ENCODE measurements around the gene MFN1.
"Not testable (repeated sequence)": the region's sequence is repeated elsewhere in the genome, so short reads cannot be mapped to it uniquely, and the experiment has no call there.

The MFN1 gene

DNA sequence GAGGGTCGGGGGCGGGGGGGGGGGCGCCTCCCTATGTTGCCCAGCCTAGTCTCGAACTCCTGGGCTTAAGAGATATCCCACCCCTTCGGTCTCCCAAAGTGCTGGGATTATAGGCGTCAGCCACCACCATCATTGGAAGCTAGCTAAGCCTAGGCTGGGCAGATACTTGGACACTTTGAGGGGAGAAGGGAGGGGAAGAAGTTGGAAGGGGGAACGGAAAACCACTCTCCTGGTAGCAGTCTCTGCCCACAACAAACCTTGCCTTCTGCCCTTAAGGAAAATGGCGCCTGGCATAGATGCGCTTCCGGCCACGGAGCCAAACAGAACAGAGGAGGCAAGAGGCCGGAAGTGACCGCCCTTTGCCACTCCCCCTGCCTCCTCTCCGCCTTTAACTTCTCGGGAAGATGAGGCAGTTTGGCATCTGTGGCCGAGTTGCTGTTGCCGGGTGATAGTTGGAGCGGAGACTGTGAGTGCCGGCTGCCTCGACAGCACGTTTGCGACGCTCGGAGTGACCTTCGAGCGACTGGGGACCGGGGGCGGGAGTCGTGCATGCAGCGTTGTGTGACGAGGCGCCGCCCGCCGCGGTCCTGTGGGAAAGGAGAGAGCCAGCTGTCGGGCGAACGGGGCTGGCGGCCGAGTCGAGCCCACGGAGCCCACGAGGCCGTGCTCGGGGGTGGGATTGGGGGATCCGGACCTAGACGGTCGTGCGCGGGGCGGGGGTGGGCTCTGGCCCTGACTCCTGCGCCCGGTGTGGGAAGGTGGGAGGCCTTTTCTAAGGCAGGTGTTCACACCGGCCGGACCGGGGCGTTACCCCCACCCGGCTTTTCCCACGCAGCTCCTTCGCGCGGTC is at the start of gene MFN1:
TSS of gene MFN1 (plus strand) at position 365 of the 850 bp plus-strand sequence. CDS start 1,143 bp downstream, outside the sequence.
- DNase-seq = peak; percentile 97

DNA sequence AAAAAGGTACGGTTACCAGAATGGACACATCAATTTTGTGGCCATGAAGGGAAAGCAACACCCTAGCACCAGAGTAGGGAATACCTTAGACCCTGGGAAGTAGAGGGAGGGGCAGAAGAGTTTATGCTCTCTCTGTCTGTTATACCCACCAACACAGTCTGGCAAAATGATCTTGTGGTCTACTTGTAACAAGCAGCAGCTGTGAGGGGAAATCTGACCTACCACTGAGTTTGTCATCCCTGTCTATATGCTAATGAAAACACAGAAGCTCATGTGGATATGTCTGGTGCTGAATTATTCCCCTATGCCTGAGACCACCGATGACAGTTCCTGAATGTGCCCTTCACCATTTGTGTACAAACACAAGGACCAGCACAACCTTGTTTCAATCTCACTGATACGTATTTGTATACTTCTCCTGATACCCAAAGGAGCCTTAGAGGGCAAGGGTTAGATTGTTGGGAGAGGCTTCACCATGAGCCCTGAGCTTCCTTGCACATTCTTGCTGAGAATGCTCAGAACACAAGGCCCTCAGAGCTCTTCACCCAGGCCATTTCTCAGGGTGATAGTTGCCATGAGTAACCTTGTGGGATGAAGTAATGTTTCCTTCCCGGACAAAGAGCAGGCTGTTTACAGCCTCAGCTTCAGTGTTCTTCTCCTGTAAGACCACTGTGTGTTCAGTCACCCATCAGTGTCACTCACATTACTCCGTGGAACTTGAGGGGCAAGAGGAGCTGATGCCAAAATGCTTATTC is 49.4 kb upstream of the MFN1 start:
- DNase-seq = no peak

DNA sequence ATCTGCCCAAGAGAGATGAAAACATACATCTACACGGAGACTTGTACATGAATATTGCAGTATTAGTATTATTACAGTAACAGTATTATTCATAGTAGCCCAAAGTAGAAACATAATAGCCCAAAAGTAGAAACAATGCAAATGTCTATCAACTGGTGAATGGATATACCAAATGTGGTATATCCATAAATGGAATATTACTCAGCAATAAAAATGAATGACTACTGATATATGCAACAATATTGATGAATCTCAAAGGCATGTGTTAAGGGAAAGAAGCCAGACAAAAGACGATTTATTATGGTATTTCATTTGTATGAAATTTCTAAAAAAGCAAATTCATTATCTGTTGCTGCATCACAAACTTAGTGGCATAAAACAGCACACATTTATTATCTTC is 48.2 kb upstream of the MFN1 start:
- DNase-seq = no peak

DNA sequence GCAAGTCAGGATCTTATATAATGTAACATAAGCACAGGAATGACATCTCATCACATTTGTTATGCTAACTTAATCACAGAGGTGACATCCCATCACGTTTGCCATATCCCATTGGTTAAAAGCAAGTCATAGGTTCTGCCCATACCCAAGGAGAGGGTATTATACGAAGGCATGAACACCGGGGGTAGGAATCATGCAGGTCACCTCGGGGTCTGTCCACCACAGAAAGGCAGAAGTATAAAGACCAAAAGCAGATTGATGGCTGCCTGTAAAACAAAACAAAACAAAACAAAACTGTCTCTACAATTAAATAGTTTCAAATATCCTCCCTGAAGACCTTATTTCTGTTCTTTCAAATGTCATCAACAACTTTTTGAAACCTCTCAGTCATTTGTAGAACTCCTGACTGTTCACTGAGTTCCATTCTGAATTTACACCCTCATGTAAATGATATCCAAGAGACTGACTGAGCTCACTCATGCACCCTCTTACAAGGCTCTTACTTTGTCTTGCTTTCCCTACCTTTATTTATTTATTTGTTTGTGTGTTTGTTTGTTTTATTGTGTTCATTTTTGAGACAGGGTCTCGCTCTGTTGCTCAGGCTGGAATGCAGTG is 47.4 kb upstream of the MFN1 start:
- no peak for DNase-seq

DNA sequence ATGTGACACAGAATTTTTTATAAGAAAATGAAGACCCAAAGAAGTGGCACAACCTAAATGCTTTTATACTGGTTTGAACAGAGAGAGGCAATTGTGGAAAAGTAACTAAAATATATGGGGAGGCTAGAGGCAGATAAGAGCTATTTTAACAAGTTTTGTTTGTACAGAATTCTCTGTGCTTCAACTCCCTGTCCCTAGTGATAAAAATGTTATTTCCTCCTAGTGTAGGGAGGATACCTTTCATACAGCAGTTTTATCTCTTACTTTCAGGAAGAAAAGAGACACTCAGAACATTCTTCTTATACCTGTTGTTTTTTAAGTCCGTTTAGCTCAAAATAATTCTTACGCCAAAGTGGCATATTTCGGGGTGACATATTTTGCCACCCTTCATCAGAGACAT is 45.9 kb upstream of the MFN1 start:
- DNase-seq = no peak

DNA sequence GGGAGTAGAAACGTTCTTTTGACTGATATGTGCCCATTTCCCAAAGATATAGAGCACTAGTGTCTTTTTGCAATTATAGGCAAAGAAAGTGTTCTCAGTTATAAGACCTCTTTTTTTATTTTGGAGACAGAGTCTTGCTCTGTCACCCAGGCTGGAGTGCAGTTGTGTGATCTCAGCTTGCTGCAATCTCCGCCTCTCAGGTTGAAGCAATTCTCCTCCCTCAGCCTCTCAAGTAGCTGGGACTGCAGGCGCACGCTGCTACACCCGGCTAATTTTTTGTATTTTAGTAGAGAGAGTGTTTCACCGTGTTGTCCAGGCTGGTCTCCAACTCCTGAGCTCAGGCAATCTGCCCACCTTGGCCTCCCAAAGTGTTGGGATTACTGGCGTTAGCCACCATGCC is 45.4 kb upstream of the MFN1 start:
- no peak for DNase-seq

DNA sequence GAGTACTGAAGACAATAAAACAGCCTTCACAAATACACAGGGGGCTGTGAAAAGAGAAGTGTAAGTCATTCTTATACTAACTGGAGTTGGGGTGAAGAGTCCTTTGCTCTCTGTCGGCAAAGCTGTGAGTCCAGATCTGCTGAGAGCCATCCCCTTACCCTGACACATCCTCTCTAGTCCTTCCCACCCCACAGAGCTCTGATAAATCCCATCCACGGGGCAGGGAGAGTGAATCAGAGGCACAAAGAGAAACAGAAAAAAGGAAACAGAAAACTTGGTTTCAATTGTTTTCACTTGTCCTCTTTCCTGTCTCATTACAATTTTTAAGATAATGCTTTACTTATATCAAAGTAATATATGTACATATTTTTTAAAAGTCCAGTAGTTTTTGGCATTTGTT is 42.9 kb upstream of the MFN1 start:
- peak; percentile 19 for DNase-seq

DNA sequence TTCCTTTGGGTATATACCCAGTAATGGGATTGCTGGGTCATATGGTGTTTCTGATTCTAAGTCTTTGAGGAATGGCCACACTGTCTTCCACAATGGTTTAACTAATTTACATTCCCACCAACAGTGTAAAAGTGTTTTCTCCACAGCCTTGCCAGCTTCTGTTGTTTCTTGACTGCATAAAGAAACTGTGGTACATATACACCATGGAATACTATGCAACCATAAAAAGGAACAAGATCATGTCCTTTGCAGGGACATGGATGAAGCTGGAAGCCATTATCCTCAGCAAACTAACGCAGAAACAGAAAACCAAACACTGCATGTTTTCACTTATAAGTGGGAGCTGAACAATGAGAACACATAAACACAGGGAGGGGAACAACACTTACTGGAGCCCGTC is 40.1 kb upstream of the MFN1 start:
- DNase-seq = not testable (repeated sequence)

DNA sequence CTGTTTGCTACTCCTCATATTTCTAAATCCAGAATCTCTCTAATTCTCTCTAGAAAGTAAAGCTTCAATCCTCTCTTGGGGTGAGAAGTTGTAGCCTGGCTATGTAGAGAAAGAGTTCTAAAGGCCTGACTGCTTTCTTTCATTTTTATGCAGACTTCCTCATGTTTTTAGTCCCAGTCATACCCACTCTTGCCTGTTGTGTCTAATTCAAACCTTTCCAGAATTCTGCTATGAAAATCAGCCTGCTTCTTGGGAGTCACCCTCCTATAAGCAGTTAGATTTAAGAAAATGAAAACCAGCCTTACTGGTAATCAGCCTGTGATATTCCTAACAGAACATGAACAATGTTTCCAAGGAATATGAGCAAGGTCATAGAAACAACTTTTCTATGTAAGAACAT is 39.5 kb upstream of the MFN1 start:
- DNase-seq = no peak

DNA sequence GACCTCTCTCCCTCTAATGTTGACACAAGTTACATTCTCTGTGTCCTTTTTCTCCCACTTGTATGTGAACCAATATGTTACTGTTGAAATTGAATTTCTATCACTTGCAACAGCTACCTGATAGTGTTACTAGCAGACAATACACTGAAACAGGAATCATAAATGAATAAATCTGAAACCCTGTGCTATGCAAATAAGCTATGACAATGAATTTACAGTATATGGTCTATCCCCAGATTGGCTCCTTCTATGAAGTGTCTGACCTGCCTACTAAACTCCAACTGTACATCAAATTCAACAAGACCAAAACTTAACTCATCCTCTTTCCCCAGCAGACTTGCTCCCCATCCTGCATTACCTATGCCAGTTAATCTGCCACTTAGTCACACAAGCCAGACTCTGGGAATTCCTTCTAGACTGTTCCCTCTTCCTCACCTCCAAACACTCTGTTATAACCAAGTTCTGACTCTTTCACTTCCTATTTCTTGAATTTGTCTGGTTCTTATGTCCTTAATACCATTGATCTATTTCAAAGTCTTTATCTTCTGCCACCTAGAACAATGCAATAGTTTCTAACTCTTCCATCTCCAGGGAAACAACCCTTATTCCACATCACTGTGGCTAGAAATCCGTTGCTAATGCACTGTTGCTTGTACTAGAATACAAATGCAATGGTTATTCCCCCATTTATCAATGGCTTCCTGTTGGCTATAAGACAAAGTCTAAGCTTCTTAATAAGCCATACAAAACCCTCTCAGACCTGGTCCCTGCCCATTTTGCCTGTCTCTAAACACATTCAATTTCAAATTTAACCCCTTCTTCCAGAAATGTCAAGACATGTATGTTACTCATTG is 38.1 kb upstream of the MFN1 start:
- DNase-seq = no peak

DNA sequence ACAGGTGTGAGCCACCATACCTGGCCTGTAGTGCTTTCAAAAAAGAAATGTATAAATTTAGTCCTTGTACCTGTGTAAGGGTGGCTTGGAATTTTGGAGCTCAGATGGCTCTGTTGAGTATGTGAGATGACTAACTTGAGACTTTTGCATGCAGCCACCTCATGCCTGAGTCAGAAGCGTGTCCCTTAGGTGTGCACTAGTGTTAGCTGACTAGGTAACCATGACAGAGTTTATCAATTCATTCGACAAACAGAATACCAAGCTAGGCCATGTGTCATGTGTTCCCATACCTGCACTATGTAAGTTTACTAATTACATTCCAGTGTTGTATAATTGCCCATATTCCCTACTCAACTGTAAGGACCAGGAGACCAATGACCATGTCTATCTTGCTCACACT is 28.6 kb upstream of the MFN1 start:
- no peak for DNase-seq

DNA sequence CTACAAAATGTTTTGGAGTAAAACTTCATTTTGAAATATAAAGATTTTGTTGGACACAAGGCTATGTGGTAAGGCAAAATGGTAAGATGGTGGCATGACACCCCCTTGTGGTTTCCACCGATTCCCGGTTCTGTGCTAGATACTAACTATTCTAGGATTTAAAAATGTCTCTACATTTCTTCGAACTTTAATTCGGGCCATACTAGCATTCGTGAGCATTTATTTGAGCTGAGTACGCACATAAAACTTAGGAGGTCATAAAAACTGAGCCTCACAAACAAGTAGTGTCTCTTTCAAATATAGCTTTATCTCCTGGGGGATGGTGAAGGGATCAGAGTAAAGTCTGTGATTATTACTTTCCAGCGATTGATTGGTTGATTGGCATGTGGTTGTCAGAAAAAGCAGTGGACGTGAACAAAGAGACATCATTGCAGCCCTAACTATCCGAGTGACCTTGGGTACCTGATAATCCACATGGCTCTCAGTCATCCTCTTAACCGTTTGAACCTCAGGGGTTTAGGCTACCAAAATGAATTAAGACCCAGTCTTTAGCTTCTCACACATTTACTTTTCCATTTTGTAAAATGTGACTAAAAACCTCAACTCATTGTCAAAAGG is 25.7 kb upstream of the MFN1 start:
- peak; percentile 64 for DNase-seq

DNA sequence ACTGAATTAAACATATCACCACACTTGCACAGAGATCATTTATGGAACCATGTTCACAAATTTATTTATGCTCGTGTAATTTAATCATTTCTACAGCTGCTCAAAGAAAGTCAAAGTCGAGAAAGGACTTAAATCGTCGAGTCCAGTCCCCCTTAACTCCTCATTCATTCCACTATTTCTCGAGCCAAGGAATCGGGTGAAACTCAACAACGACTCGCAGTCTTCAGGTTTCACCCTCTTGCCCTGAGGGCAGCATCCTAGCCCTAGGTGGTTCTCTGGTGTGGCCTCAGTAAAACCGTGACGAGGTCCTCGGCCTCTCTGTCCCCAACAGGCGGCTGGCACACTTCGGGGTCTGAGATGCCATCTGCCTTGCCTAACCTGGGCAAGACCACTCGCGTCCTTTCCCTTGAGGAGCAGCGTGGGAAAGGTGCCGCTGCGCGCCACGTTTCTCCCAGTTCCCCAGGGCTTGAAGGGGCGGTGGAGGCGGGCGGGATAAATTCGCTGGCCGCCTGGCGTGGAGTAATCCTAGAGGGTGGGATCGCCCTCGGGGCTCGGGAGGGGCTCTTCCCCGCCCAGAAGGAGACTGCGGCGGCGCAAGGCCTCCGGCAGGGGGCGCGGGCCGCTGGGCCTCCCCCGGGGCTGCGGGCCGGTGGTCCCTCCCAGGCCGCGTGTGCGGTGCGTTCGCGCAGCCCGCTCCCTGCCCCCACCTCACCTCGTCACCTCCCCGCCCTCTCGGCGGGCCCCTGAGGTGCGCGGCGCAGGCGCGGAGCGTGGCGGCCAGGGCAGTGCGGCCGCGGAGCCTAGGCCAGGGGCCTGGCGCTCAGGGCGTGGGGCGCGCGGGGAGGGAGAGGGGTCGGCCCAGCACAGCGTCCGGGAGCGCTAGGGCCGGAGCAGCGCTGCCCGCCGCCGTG is 25.0 kb upstream of the MFN1 start, which contains the start of gene ZNF639:
TSS of gene ZNF639 (plus strand) at position 746 of the 911 bp plus-strand sequence. CDS start 5,263 bp downstream, outside the sequence.
- peak; percentile 90 for DNase-seq

DNA sequence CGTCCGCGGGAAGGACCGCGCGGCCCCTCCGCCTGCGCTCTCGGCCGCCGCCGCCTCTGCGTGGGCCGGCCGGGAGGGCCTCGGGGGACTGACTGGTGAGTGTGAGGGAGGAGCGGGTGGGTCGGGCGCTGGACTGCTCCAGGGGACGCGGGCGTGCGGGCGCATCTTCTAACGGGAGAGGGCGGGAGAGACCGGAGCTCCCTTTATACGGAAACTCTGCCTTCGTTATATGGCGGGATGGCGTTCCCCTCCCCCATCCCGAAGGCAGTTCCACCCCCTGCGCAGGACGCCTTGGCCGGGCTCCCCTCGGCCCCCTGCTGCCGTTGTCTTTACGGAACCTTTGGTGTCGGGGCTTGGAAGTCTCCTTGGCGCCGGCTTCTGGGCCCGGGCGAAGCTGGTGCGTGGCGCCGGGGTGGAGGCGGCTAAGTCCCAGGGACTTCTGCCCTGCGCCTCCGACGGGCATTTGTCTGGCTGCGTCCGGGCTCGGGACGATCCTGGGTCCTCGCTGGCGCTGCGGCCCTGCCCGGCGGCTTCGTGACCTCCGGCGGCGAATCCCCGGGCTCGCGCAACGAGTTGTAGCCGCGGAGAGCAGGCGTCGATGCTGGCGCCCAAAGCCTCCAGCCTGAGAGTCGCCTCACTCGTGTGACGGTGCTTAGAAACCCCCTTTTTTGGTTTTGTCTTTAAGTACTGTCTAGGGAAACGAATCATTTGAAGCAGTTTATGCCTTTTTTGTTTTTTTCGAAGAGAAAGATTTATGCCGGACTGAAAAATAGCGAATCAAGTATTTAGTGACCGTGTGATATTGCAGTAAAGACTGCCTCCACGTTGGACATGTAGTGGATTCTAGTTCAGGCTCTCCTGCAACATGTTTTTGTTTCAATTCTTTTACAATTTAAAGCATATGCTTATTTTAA is 24.1 kb upstream of the MFN1 start:
- peak; percentile 78 for DNase-seq

DNA sequence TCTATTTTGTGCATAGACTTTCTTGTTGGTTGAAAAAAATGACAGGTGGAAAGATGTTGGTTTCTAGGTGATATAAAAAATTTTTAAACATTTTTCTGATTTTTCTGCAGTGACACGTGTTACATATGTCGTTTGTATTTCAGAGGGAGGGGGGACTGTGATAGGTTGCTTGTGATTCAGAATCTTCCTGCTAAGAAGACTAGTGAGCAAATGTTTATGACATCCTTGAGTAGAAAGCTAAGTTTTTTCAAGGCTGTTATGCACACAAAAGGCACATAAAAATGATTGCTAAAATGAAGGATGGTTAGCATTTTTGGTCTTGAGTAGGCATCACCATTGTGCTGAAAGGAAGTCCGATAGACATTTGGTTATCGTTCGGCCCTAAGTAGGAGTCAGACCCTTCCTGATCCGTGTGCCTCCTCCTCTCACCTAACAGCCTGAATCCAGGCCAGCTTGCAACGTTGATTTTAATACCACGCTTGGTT is 23.2 kb upstream of the MFN1 start:
- peak; percentile 34 for DNase-seq

DNA sequence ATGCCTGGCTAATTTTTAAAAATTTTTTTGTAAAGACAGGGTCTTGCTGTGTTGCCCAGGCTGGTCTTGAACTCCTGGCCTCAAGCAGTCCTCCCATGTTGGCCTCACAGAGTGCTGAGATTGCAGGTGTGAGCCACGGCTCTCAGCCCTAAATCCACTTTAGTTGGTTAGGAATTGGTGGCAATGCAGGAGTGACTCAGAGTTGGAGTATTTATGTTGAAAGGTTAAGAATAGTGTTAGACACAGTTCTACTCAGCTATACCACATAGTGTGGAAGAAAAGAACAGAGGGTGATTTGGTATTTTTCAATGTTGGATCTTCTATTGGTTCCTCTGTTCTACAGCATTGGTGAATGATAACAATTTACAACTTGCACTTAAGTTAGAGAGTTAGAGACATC is 17.1 kb upstream of the MFN1 start:
- DNase-seq = peak; percentile 13

DNA sequence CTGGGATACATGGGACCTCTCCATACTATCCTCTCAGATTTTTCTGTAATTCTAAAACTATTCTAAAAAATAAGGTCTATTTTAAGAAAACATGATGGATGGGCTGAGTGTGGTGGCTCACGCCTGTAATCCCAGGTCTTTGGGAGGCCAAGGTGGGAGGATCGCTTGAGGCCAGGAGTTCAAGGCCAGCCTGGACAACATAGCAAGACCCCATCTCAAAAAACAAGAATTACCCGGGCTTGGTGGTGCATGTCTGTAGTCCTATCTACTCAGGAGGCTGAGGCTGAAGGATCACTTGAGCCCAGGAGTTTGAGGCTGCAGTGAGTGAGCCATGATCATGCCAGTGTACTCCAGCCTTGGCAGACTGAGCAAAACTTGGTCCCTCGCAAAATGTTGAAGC is 15.3 kb upstream of the MFN1 start:
- no peak for DNase-seq

DNA sequence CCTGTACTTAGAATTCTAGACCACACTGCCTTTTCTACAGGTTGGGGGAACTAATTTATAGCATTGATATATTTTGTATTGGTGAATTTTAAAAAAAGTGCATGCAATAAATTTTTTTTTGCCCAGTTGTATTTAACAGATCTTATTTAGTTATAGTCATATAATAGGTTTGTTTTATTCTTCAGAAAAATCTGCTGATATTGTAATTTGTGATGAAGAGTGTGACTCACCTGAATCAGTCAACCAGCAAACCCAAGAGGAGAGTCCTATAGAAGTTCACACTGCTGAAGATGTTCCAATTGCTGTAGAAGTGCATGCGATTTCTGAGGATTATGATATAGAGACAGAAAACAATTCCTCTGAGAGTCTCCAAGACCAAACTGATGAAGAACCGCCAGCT is 14.4 kb upstream of the MFN1 start:
- no peak for DNase-seq

DNA sequence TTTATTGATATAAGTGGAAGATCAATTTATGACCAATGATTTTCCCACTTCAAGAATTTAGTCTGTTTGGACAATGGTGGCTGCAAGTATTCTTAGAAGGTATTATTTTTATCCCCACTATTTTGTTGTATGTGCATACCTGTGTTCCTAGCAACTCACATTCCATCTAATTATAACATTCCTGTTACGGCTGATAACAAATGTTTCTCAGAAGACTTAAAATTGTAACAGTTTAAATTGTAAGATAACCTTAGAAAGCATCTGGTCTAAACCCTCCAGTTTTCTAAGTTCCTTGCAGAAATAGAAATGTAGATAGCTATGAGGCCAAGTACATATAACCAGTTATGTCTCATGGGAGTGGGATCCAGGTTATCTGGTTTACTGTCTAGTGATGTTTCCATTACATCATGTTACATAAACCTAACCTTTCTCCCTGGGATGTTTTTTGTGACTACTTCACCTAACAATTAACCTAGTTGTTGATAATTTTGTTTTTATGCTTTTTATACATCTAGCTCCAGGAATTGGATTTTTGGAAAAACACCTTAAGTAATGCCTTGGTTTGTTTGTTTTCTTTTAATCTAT is 11.1 kb upstream of the MFN1 start:
- DNase-seq = no peak
